ENCODE results near the gene BEGAIN.

BEGAIN gene

GRCh38 chr14:100539766-100540140 lies 47.5 kb downstream of the BEGAIN start:
- TF ChIP-seq CTCF (IDR thresholded peaks at IDR 0.05; ENCODE audit: low read depth, low read length, missing control alignments) = no peak
- DNase-seq (ENCODE audit: low read depth) = no peak
- no peak overlapping the region for H3K4me3 ChIP-seq (ENCODE audit: low read depth, low read length)

- DNase-seq (ENCODE audit: low read depth) = no peak
- no peak overlapping the region for H3K4me3 ChIP-seq (ENCODE audit: low read depth, low read length)
- TF ChIP-seq CTCF (IDR thresholded peaks at IDR 0.05; ENCODE audit: low read depth, low read length, missing control alignments) = no peak
Measured at GRCh38 chr14:100539003-100539660, 48.1 kb downstream of the BEGAIN start.

- DNase-seq (ENCODE audit: low read depth) = no peak
- H3K4me3 ChIP-seq (ENCODE audit: low read depth, low read length) = no peak overlapping the region
- no peak for TF ChIP-seq CTCF (IDR thresholded peaks at IDR 0.05; ENCODE audit: low read depth, low read length, missing control alignments)
Measured at GRCh38 chr14:100538351-100539002, 48.7 kb downstream of the BEGAIN start.

- no peak for DNase-seq (ENCODE audit: low read depth)
- no peak overlapping the region for H3K4me3 ChIP-seq (ENCODE audit: low read depth, low read length)
- TF ChIP-seq CTCF (IDR thresholded peaks at IDR 0.05; ENCODE audit: low read depth, low read length, missing control alignments) = no peak
Measured at GRCh38 chr14:100537446-100538350, 49.5 kb downstream of the BEGAIN start.

- TF ChIP-seq CTCF (IDR thresholded peaks at IDR 0.05; ENCODE audit: low read depth, low read length, missing control alignments) = no peak
- DNase-seq (ENCODE audit: low read depth) = no peak
- no peak overlapping the region for H3K4me3 ChIP-seq (ENCODE audit: low read depth, low read length)
Measured at GRCh38 chr14:100536721-100537445, 50.3 kb downstream of the BEGAIN start.

- TF ChIP-seq CTCF (IDR thresholded peaks at IDR 0.05; ENCODE audit: low read depth, low read length, missing control alignments) = no peak
- H3K4me3 ChIP-seq (ENCODE audit: low read depth, low read length) = no peak overlapping the region
- DNase-seq (ENCODE audit: low read depth) = no peak
Measured at GRCh38 chr14:100536121-100536510, 51.1 kb downstream of the BEGAIN start.

Data from GM12864 (cell line).